Ovary (tissue), 9 donors: ENCODE data around the gene SCN3B. TPM values are rescaled to one million over a fixed set of nuclear protein-coding genes. Genes with fewer than 3 reads are reported as not detected.

ENCODE experiments used
- DNase-seq, 5 donors: peaks; one replicate each; pipeline ENCODE4 v3.0.0-alpha.2; 2019 to 2020
- H3K27ac ChIP-seq, 2 donors: fragments of 200-600 bp; one replicate each; pipeline versions ENCODE4 v1.5.1 to v1.8.0; 2019 to 2022
- H3K27me3 ChIP-seq: fragments of 200-600 bp; one replicate; pipeline ENCODE4 v1.8.0; 2022
- H3K36me3 ChIP-seq: fragments of 200-600 bp; sonication (generic); one replicate; pipeline ENCODE4 v1.5.1; 2019
- H3K4me1 ChIP-seq: one replicate; pipeline ENCODE4 v1.8.1; 2013; ENCODE audit warnings: mild to moderate bottlenecking, moderate library complexity; ENCODE audit not compliant: insufficient read depth
- H3K4me3 ChIP-seq: fragments of 200-600 bp; sonication (generic); one replicate; pipeline ENCODE4 v1.5.1; 2017
- H3K9me3 ChIP-seq, 2 donors: fragments of 200-600 bp in 1 of 2; sonication (generic) in 1 of 2; one replicate each; pipeline versions ENCODE4 v1.5.1 to v1.8.1; 2013 to 2019; ENCODE audit warnings: mild to moderate bottlenecking in 1 of 2, moderate library complexity in 1 of 2
- EP300 ChIP-seq: sonication (generic); formaldehyde crosslinking; IDR thresholded peaks from one replicate; pipeline ENCODE4 v1.6.1; 2017; ENCODE audit warnings: antibody characterized with exemption
- POLR2A ChIP-seq: fragments of 450-650 bp; IDR thresholded peaks from one replicate; pipeline ENCODE4 v1.6.1; 2017; ENCODE audit warnings: antibody characterized with exemption, mild to moderate bottlenecking, moderate library complexity
- WGBS, 3 donors: extraction: QIAGEN DNeasy Blood & Tissue Kit in 1 of 3; methylation state at CpG; one replicate each; pipeline versions ENCODE4 v1.1.5 to v1.1.7; 2013 to 2017; 5-methylcytosine and 5-hydroxymethylcytosine counted together
- intact Hi-C, 4 donors: fragments of 100-400 bp; cut with DNase I; formaldehyde crosslinking; loops; one replicate each; pipeline versions ENCODE4 v1.11.0 to v1.15.1; 2022 to 2023
- polyA plus RNA-seq, 2 donors: library from polyadenylated mRNA; stranded (reverse); fragments of 200-250 nt in 1 of 2; fragments of 350-450 nt in 1 of 2; fragmentation: Illumina TruSeq in 1 of 2; extraction: RNeasy Lipid Tissue Mini Kit (QIAGEN cat#74804) in 1 of 2; gene quantifications; one replicate each; pipeline ENCODE4 v1.2.3, GENCODE V29; 2013 to 2014
- total RNA-seq, 7 donors: library from RNA; depleted of rRNA in 2 of 7; stranded (reverse); fragments of >200 nt in 2 of 7; fragmentation: NEBNext Ultra II Directional in 3 of 7; extraction: Animal tissue kit (Norgen Biotek cat#: 25700) in 3 of 7; gene quantifications; one replicate each; pipeline versions ENCODE4 v1.1.0 to v1.2.4, GENCODE V29; 2016 to 2023
- TF ChIP-seq, protein P1 (sequence below), 3 donors: fragments of 450-650 bp in 2 of 3; fragments of 200-600 bp in 1 of 3; IDR thresholded peaks; one replicate each; pipeline versions ENCODE4 v1.5.1 to v1.8.0; 2016 to 2022; ENCODE audit warnings: antibody characterized with exemption in 3 of 3, mild to moderate bottlenecking in 1 of 3
- donor health status: DM: no; HTN: no; CAD: no; lungs with moderate emphysema.
- donor health status: DM: no; HTN: no; CAD: no.
- donor health status: Bipolar disorder and iron deficiency.
- donor health status: DM: yes; HTN: yes; CAD: no.
- donor health status: DM: no; HTN: no; CAD: no.
- donor health status: DM: yes; HTN: yes; CAD: no.

The SCN3B gene
- total and polyA plus RNA-seq, 9 donors = 0.66 to 3.1 (median 1.4) TPM

DNA sequence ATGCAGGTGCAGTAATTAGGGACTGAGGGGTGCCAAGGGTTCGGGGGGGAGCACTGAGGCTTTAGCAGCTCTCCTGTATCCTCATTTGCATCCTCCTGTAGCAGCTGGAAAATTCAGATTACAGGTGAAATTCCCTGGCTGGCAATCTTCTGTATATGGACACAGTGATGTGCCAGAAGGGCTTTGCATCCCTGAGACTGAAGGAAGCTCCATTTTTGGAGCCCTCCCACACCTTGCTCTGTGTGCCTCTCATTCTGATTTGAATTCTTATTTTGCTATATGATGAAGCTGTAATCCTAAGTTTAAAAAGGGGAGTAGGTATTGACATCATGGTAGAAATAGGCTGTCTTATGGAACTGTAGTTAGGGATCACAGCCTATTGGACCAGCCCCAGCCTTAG lies 46.6 kb downstream of the SCN3B start:
- Histone ChIP-seq H3K27ac (no peak overlapping the region), H3K27me3 (no peaks in the 10 kb centered on the region), H3K36me3 (no peaks in the 10 kb centered on the region), H3K4me1 (no peaks in the 10 kb centered on the region), H3K9me3 (no peaks in the 10 kb centered on the region), H3K4me3 (no peak overlapping the region)
- WGBS, 3 donors = 89 to 100% (median 91%) methylated on average over 1 of the region's 1 CpG
- intact Hi-C loops = no loop called here
- DNase-seq = no peak
- no peak for TF ChIP-seq POLR2A

DNA sequence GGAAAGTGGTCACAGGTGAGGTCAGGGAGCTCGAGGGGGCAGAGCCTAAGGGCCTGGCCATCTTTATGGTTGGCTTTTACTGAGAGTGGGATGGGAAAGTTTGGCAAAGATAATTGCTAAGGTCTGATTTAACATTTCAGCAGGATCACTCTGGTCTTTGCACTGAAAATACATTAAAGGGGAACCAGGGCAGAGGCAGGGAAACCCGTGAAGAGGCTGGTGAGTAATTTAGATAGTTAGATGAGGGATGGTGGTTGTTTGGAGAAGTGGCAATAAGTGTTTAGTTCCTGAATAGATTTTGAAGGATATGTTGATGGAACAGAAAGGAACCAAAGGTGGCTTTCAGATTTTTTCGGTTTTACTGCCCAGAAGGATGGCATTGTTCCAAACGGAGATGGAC lies 50.8 kb downstream of the SCN3B start:
- Histone ChIP-seq H3K36me3 (no peaks in the 10 kb centered on the region), H3K9me3 (no peaks in the 10 kb centered on the region), H3K27ac (no peak overlapping the region), H3K4me1 (no peaks in the 10 kb centered on the region), H3K27me3 (no peaks in the 10 kb centered on the region), H3K4me3 (no peak overlapping the region)
- 89 to 93% (median 91%) methylated on average over 4 of the region's 4 CpGs for WGBS, 3 donors
- intact Hi-C loops = no loop called here
- no peak for DNase-seq
- TF ChIP-seq, protein P1, sequence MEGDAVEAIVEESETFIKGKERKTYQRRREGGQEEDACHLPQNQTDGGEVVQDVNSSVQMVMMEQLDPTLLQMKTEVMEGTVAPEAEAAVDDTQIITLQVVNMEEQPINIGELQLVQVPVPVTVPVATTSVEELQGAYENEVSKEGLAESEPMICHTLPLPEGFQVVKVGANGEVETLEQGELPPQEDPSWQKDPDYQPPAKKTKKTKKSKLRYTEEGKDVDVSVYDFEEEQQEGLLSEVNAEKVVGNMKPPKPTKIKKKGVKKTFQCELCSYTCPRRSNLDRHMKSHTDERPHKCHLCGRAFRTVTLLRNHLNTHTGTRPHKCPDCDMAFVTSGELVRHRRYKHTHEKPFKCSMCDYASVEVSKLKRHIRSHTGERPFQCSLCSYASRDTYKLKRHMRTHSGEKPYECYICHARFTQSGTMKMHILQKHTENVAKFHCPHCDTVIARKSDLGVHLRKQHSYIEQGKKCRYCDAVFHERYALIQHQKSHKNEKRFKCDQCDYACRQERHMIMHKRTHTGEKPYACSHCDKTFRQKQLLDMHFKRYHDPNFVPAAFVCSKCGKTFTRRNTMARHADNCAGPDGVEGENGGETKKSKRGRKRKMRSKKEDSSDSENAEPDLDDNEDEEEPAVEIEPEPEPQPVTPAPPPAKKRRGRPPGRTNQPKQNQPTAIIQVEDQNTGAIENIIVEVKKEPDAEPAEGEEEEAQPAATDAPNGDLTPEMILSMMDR (IDR thresholded peaks at IDR 0.05) = no peak
- TF ChIP-seq EP300 (no peak), POLR2A (no peak)

- H3K36me3 ChIP-seq = no peaks in the 10 kb centered on the region
- intact Hi-C loops = no loop called here
- no peaks in the 10 kb centered on the region for H3K27me3 ChIP-seq
- H3K4me3 ChIP-seq = no peak overlapping the region
- no peaks in the 10 kb centered on the region for H3K4me1 ChIP-seq
- no peak overlapping the region for H3K27ac ChIP-seq
- H3K9me3 ChIP-seq = no peaks in the 10 kb centered on the region
- 72 to 84% (median 80%) methylated on average over 4 of the region's 4 CpGs for WGBS, 3 donors
- no peak for TF ChIP-seq POLR2A
- DNase-seq = no peak
These were observed 52.7 kb downstream of the SCN3B start for GRCh38 chr11:123601743-123602142.

- WGBS, 3 donors = 85 to 95% (median 91%) methylated on average over 4 of the region's 4 CpGs
- Histone ChIP-seq H3K4me1 (no peaks in the 10 kb centered on the region), H3K27me3 (no peaks in the 10 kb centered on the region), H3K9me3 (no peaks in the 10 kb centered on the region), H3K36me3 (no peaks in the 10 kb centered on the region), H3K27ac (no peak overlapping the region), H3K4me3 (no peak overlapping the region)
- intact Hi-C loops = no loop called here
- no peak for DNase-seq
- TF ChIP-seq, protein P1 (IDR thresholded peaks at IDR 0.05) = no peak
- TF ChIP-seq EP300 (no peak), POLR2A (no peak)
These were observed 53.3 kb downstream of the SCN3B start for GRCh38 chr11:123601136-123601535.

DNA sequence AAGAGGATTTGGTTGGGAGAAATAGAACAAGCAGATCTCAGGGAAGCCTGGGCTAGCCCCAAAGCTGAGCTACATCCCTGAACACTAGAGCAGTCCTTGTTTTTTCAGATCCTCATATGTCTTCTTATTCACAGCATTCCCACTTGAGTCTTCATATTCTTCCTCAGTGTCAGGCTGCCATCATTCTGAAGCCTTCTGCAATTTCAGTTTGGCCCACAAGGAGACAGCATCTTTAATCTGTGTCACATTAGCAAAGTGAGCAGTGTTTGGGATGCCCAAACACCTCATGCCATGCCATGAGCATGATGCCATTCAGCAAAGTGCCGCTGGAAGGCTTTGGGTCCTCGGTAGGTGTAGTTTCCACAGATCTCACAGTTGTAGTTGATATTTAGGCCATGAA lies 56.6 kb downstream of the SCN3B start:
- intact Hi-C loops = no loop called here
- H3K27me3 ChIP-seq = no peaks in the 10 kb centered on the region
- no peak for DNase-seq
- H3K4me1 ChIP-seq = no peaks in the 10 kb centered on the region
- 94 to 99% (median 95%) methylated on average over 2 of the region's 2 CpGs for WGBS, 3 donors
- TF ChIP-seq, protein P1 (IDR thresholded peaks at IDR 0.05) = no peak
- no peak for TF ChIP-seq EP300
- TF ChIP-seq POLR2A = no peak
- no peak overlapping the region for H3K27ac ChIP-seq
- no peak overlapping the region for H3K4me3 ChIP-seq
- no peaks in the 10 kb centered on the region for H3K9me3 ChIP-seq
- H3K36me3 ChIP-seq = no peaks in the 10 kb centered on the region

- H3K4me1 ChIP-seq = no peaks in the 10 kb centered on the region
- no peaks in the 10 kb centered on the region for H3K36me3 ChIP-seq
- H3K9me3 ChIP-seq = no peaks in the 10 kb centered on the region
- TF ChIP-seq, protein P1 (IDR thresholded peaks at IDR 0.05) = no peak
- no peak for TF ChIP-seq EP300
- TF ChIP-seq POLR2A = no peak
- no peak overlapping the region for H3K27ac ChIP-seq
- intact Hi-C loops = no loop called here
- no peaks in the 10 kb centered on the region for H3K27me3 ChIP-seq
- DNase-seq = no peak
- WGBS, 3 donors = 82 to 91% (median 88%) methylated on average over 4 of the region's 4 CpGs
- H3K4me3 ChIP-seq = no peak overlapping the region
These were observed 59.5 kb downstream of the SCN3B start for GRCh38 chr11:123594921-123595320.
